Measurements from ENCODE around the gene KCNN4.

DNA sequence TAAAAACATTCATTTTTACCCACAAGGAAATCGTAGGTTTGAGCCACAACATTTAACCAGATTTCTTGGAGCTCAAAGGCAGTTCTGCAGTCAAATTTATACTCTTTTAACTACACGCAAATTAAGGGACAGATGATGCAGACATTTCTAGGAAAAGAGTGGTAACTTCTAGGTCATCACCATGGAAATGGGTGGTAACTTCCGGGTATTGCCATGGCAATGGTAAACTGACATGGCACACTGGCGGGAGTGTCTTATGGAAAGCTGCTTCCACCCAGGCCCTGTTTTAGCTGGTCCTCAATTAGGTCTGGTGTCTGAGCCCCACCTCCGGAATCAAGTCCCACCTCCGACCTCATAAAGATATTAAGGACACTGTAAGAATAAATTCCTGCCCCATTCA lies 31.9 kb upstream of the KCNN4 start:
- no peak for TF ChIP-seq CTCF (IDR thresholded peaks at IDR 0.05)
- no peak for TF ChIP-seq POLR2A (IDR thresholded peaks at IDR 0.05)
